Stomach (tissue), 4 donors: ENCODE data around the gene P4HTM.

Source experiments
- CTCF ChIP-seq, 7 experiments: fragments of 450-650 bp in 4 of 7; fragments of 200-600 bp in 3 of 7; sonication (generic) in 3 of 7; IDR thresholded peaks; one replicate each; pipeline ENCODE4 v1.5.1; 2016 to 2019; ENCODE audit warnings: antibody characterized with exemption in 7 of 7, control low read depth in 2 of 7, mild to moderate bottlenecking in 1 of 7
- EP300 ChIP-seq: sonication (generic); formaldehyde crosslinking; IDR thresholded peaks from one replicate; pipeline ENCODE4 v1.6.1; 2017; ENCODE audit warnings: antibody characterized with exemption
- POLR2A ChIP-seq, 4 donors: fragments of 450-650 bp; IDR thresholded peaks; one replicate each; pipeline ENCODE4 v1.6.1; 2016; ENCODE audit warnings: antibody characterized with exemption in 4 of 4, control low read depth in 2 of 4, mild to moderate bottlenecking in 1 of 4, moderate library complexity in 1 of 4
- POLR2AphosphoS5 ChIP-seq, 3 donors: sonication (generic); formaldehyde crosslinking; IDR thresholded peaks; one replicate each; pipeline ENCODE4 v1.6.1; 2016; ENCODE audit warnings: antibody characterized with exemption in 3 of 3

- no peak for TF ChIP-seq EP300
- no peak for TF ChIP-seq POLR2AphosphoS5 (IDR thresholded peaks at IDR 0.05)
- no peak for TF ChIP-seq CTCF (IDR thresholded peaks at IDR 0.05)
- TF ChIP-seq POLR2A (IDR thresholded peaks at IDR 0.05), result no peak
Observed at GRCh38 chr3:48974076-48974864, 15.8 kb upstream of the P4HTM start.
